HuH-7 (cell line): ENCODE measurements around the gene TBCD.

Experiments
- DNase-seq: peaks from one replicate; pipeline ENCODE4 v3.0.0; 2011; ENCODE audit warnings: low spot score

The TBCD gene

GRCh38 chr17:82751571-82752370, at the start of gene TBCD:
Gene TBCD (plus strand): TSS chr17:82752065. CDS start chr17:82752194, 129 bp downstream.
- peak; percentile 91 for DNase-seq

GRCh38 chr17:82702231-82702927, 49.5 kb upstream of the TBCD start:
- no peak for DNase-seq

- DNase-seq: no peak
These were observed 48.7 kb upstream of the TBCD start for GRCh38 chr17:82703036-82703745.

- DNase-seq: peak; percentile 75
These were observed 47.7 kb upstream of the TBCD start for GRCh38 chr17:82703935-82704865.

- DNase-seq: no peak
These were observed 47.0 kb upstream of the TBCD start for GRCh38 chr17:82704886-82705285.

- no peak for DNase-seq
These were observed 46.1 kb upstream of the TBCD start for GRCh38 chr17:82705756-82706155.

GRCh38 chr17:82709024-82709675, 42.7 kb upstream of the TBCD start:
- DNase-seq: no peak

GRCh38 chr17:82709676-82710498, 42.0 kb upstream of the TBCD start:
- no peak for DNase-seq

GRCh38 chr17:82710499-82711232, 41.2 kb upstream of the TBCD start:
- DNase-seq: no peak

GRCh38 chr17:82713071-82713723, 38.7 kb upstream of the TBCD start:
- no peak for DNase-seq

GRCh38 chr17:82716203-82717010, 35.5 kb upstream of the TBCD start, which contains the start of gene FN3KRP:
Gene FN3KRP (plus strand): TSS chr17:82716706. CDS start chr17:82716756, 50 bp downstream.
- DNase-seq: peak; percentile 100

GRCh38 chr17:82718986-82719685, 32.7 kb upstream of the TBCD start:
- no peak for DNase-seq

GRCh38 chr17:82720204-82720603, 31.7 kb upstream of the TBCD start:
- DNase-seq: no peak

- DNase-seq: no peak
These were observed 29.4 kb upstream of the TBCD start for GRCh38 chr17:82722341-82723013.

GRCh38 chr17:82723169-82723807, 28.6 kb upstream of the TBCD start:
- no peak for DNase-seq

GRCh38 chr17:82726427-82726826, 25.4 kb upstream of the TBCD start:
- no peak for DNase-seq
